ENCODE data around the gene ADGRG6.

DNA sequence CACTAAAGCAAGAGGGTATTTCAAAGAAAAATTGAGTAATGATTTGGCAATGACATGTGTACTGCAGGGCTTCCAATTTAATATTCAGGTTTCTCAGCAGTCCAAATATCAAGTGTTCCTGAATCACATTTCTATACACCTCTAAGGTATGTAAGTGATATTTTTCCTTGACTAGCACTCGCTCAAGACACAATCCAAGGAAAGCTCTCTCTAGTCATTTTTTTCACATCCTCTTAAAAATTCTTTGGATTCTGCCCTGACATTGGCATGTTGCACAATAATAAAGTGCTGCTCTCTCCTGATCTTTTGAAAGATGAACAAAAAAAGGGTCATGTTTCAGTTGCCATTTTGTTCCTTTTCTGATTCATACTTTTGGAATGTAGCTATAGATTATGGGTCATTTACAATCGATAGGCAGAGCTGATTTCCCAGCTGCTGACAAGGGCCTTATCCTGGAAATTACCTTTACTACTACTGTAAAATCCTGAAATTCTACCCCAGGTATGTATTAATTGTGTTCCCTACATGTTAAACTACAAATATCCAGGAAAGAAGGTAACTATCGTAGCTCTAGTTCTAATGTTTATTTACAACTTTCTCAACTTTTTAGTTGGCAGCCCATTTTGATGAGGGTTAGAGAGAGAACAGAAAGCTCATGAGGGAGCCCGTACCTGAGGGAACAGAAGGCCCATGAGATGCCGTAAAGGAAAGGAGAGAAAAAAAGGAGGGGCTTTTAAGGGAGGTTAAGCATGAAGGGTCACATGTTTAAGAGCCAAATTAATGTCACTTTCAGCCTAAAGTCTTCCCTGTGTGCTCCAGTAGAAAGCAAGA, 22.2 kb upstream of the ADGRG6 start:
- TF ChIP-seq, protein P1, sequence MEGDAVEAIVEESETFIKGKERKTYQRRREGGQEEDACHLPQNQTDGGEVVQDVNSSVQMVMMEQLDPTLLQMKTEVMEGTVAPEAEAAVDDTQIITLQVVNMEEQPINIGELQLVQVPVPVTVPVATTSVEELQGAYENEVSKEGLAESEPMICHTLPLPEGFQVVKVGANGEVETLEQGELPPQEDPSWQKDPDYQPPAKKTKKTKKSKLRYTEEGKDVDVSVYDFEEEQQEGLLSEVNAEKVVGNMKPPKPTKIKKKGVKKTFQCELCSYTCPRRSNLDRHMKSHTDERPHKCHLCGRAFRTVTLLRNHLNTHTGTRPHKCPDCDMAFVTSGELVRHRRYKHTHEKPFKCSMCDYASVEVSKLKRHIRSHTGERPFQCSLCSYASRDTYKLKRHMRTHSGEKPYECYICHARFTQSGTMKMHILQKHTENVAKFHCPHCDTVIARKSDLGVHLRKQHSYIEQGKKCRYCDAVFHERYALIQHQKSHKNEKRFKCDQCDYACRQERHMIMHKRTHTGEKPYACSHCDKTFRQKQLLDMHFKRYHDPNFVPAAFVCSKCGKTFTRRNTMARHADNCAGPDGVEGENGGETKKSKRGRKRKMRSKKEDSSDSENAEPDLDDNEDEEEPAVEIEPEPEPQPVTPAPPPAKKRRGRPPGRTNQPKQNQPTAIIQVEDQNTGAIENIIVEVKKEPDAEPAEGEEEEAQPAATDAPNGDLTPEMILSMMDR (IDR thresholded peaks at IDR 0.05) = no peak
- no peak for TF ChIP-seq POLR2A (IDR thresholded peaks at IDR 0.05)
